Gastrocnemius medialis (tissue), 4 donors: ENCODE measurements around the gene PRMT7.

Experiments used
- POLR2A ChIP-seq, 2 donors: fragments of 450-650 bp; IDR thresholded peaks; one replicate each; pipeline ENCODE4 v1.6.1; 2017; ENCODE audit warnings: antibody characterized with exemption in 2 of 2, mild to moderate bottlenecking in 2 of 2, moderate library complexity in 2 of 2
- TF ChIP-seq, protein P1 (sequence below), 5 experiments: fragments of 450-650 bp in 3 of 5; fragments of 200-600 bp in 2 of 5; sonication (generic) in 2 of 5; IDR thresholded peaks in 4 of 5; conservative IDR thresholded peaks in 1 of 5; 1 replicate in 4 of 5; 2 replicates in 1 of 5; pipeline ENCODE4 v1.5.1; 2016 to 2019; ENCODE audit warnings: antibody characterized with exemption in 5 of 5, mild to moderate bottlenecking in 3 of 5, moderate library complexity in 3 of 5

DNA sequence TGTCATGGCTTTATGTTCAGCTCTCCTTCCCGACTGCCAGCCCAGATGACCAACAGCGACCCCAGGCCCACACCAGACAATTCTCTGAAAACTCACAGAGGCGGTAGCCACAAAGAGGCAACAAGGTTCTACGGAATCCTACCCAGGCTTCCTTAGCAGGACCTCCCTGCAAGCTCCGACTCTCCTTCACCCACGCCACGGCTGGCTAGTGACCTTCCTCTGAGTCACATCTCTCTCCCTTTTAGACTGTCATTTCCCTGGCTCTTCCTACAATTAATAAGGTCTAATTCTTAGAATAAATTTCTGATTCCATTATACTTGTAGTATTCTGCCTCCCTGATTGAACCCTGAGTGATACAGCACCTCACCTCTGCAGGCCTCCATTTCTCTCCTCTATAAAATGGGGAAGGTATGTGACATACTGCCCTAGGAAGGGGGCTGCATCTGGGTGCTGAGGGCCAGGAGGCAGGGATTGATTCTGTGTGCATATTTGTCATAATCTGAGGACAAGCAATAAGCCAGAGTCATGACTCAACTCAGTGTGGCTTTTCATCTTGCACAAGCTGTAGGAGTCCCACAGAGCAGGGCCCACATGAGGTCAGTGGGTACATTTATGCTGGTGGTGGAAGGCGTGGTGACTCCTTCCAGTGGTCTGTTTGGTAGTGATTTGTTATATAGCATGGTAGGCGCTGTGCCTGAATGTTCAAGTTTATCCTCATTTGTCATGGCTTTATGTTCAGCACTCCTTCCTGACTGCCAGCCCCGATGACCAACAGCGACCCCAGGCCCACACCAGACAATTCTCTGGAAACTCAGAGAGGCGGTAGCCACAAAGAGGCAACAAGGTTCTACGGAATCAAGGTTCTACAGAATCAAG lies 91.3 kb downstream of the PRMT7 start:
- TF ChIP-seq, protein P1, sequence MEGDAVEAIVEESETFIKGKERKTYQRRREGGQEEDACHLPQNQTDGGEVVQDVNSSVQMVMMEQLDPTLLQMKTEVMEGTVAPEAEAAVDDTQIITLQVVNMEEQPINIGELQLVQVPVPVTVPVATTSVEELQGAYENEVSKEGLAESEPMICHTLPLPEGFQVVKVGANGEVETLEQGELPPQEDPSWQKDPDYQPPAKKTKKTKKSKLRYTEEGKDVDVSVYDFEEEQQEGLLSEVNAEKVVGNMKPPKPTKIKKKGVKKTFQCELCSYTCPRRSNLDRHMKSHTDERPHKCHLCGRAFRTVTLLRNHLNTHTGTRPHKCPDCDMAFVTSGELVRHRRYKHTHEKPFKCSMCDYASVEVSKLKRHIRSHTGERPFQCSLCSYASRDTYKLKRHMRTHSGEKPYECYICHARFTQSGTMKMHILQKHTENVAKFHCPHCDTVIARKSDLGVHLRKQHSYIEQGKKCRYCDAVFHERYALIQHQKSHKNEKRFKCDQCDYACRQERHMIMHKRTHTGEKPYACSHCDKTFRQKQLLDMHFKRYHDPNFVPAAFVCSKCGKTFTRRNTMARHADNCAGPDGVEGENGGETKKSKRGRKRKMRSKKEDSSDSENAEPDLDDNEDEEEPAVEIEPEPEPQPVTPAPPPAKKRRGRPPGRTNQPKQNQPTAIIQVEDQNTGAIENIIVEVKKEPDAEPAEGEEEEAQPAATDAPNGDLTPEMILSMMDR (IDR thresholded peaks at IDR 0.05 in 4 of 5, conservative IDR thresholded peaks at IDR 0.05 in 1 of 5): no peak
- TF ChIP-seq POLR2A (IDR thresholded peaks at IDR 0.05): no peak
